Astrocyte of the spinal cord (primary cell): ENCODE data around the gene PTPRN2.

ENCODE experiments used
- DNase-seq: peaks from one replicate; pipeline ENCODE4 v3.0.0; 2011; ENCODE audit warnings: low read depth, low spot score
- H3K4me3 ChIP-seq: 2 replicates; pipeline ENCODE4 v1.5.1; 2011; ENCODE audit warnings: low read depth, mild to moderate bottlenecking, low read length, moderate library complexity
- in situ Hi-C: cut with HindIII; loops from 2 replicates; pipeline ENCODE4 v1.10.0; 2017; ENCODE audit warnings: low sequenced_read_pairs
- TF ChIP-seq, protein P1 (sequence below): IDR thresholded peaks from 2 replicates; pipeline ENCODE4 v1.5.1; 2012; ENCODE audit warnings: low read depth, mild to moderate bottlenecking, low read length, inconsistent platforms

The PTPRN2 gene

DNA sequence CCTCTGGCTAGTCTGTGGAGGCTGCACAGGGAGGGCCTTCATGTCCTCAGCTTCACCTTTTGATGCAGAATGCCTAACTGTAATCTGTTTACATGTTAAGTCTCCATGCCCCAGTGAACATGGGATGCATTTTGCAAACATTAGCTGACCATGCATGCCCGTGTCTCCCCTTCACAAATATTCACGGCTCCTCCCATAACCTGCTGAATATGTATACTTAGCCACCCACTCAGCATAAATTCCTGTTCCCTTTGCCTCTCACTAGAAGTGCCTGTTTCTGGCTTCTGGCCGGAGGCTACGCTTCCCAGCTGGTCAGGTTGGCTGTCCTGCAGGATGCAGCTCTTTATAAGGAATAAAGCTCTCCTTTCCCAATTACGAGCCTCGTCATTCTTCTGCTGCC, 698.1 kb downstream of the PTPRN2 start:
- no peak for DNase-seq
- H3K4me3 ChIP-seq = no peak overlapping the region
- TF ChIP-seq, protein P1, sequence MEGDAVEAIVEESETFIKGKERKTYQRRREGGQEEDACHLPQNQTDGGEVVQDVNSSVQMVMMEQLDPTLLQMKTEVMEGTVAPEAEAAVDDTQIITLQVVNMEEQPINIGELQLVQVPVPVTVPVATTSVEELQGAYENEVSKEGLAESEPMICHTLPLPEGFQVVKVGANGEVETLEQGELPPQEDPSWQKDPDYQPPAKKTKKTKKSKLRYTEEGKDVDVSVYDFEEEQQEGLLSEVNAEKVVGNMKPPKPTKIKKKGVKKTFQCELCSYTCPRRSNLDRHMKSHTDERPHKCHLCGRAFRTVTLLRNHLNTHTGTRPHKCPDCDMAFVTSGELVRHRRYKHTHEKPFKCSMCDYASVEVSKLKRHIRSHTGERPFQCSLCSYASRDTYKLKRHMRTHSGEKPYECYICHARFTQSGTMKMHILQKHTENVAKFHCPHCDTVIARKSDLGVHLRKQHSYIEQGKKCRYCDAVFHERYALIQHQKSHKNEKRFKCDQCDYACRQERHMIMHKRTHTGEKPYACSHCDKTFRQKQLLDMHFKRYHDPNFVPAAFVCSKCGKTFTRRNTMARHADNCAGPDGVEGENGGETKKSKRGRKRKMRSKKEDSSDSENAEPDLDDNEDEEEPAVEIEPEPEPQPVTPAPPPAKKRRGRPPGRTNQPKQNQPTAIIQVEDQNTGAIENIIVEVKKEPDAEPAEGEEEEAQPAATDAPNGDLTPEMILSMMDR = no peak
- in situ Hi-C loops = no loop called here

DNA sequence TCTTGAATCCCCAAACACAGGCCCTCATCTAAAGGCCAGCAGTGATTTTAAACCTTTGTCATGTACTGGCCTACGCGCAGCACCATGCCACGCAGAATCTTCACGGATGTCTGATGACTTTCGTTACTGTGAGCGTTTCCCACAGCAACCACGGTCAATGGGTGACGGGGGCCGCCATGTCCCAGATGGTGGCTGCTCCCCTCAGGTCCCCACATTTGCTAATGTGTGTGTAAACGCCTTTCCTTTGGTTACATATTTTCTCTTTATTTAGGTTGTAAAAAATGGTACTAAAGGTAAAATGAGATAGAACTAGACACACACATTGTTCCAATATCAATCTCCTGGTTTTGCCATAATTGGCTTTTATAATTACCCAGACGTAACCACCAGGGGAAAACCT, 699.0 kb downstream of the PTPRN2 start:
- TF ChIP-seq, protein P1 = no peak
- H3K4me3 ChIP-seq = no peak overlapping the region
- in situ Hi-C loops = no loop called here
- no peak for DNase-seq

DNA sequence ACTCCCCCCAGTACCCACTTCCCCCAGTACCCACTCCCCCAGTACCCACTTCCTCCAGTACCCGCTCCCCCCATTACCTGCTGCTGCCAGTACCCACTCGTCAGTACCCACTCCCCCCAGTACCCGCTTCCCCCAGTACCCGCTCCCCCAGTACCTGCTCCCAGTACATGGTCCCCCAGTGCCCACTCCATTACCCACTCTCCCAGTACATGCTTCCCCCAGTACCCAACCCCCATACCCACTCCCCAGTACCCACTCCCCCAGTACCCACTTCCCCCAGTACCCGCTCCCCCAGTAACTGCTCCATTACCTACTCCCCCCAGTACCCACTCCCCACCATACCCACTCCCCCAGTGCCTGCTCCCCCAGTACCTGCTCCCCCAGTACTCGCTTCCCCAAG, 700.2 kb downstream of the PTPRN2 start:
- TF ChIP-seq, protein P1 = no peak
- in situ Hi-C loops = no loop called here
- no peak for DNase-seq
- H3K4me3 ChIP-seq = no peak overlapping the region

DNA sequence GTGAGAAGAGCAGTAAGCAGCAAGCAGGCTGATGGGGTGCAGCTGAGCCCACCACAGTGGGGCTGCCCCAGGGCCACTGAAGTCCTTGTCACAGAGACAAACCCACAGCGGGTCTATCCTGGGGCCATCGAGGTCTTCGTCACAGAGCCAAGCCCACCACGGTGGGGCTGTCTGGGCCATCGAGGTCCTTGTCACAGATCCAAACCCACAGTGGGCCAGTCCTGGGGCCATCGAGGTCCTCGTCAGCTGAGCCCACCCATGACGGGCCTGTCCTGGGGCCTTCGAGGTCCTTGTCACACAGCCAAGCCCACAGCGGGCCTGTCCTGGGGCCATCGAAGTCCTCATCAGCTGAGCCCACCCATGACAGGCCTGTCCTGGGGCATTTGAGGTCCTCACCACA, 700.9 kb downstream of the PTPRN2 start:
- DNase-seq = no peak
- TF ChIP-seq, protein P1 = no peak
- in situ Hi-C loops = no loop called here
- H3K4me3 ChIP-seq = no peak overlapping the region

DNA sequence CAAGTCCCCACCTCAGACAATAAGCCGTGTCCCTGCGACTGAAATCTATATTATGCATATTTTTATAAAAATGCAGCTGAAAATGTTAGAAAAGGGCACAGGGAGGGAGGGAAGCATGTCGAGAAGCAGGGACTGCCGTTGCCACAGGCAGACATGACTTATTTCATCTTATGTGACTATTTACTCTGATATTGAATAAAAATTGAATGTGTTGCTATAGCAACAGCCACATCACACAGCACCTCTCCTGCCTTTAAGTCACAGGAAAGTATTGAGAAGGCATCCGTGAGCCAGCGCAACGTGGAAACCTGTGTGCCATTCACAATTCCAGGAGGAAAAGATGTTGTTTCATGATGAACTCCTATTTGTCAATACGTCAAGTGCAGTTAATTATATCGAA, 701.4 kb downstream of the PTPRN2 start:
- in situ Hi-C loops = no loop called here
- H3K4me3 ChIP-seq = no peak overlapping the region
- no peak for DNase-seq
- TF ChIP-seq, protein P1 = no peak

DNA sequence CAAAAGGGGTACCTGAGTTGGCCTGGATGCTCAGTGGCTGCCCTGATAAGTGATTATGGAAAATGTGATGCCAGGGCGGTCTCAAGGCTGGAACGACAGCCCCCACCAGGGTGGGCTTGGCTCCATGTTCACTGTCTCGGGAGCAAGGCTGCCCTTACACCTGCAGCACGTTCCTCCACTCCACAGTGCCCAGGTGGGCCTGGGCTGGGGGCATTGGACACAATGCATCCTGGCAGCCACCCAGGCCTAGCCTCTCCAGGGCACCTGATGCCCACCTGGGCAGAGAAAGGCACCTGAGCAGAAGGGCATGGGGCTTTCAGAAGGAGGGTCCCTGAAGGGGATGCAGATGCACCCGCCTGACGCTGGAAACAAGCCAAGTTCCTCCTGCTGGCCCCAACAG, 702.5 kb downstream of the PTPRN2 start:
- in situ Hi-C loops = no loop called here
- DNase-seq = no peak
- H3K4me3 ChIP-seq = no peak overlapping the region
- TF ChIP-seq, protein P1 = no peak

DNA sequence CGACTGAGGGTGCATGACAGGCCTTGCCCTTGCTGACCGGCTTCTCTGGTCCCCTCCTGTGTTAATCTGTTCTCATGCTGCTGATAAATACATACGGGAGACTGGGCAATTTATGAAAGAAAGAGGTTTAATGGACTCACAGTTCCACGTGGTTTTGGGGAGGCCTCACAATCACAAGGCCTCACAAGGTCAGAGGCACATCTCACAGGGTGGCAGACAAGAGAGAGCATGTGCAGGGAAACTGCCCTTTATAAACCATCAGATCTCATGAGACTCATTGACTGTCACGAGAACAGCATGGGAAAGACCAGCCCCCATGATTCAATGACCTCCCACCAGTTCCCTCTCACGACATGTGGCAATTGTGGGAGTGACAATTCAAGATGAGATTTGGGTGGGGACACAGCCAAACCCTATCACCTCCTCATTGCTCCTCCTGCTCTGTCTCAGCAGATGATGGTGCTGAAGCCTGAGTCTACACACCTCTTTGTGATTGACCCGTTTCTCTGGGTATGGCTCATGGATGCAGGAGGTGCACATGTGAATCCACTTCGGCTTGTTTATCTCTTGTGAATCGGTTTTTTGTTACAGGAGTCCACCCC, 703.1 kb downstream of the PTPRN2 start:
- H3K4me3 ChIP-seq = no peak overlapping the region
- TF ChIP-seq, protein P1 = no peak
- DNase-seq = no peak
- in situ Hi-C loops = no loop called here
